Endodermal cell (in vitro differentiated cells): ENCODE data around the gene NEURL2. TPM values are rescaled to one million over a fixed set of nuclear protein-coding genes. Genes with fewer than 3 reads are reported as not detected.

ENCODE experiments used
- DNase-seq: peaks from one replicate; pipeline ENCODE4 v3.0.0-alpha.2; 2017
- H3K27ac ChIP-seq: 2 replicates; pipeline ENCODE4 v1.5.1; 2013; ENCODE audit warnings: mild to moderate bottlenecking, low read depth, low read length, moderate library complexity
- H3K27me3 ChIP-seq: 2 replicates; pipeline ENCODE4 v1.6.1; 2013; ENCODE audit warnings: mild to moderate bottlenecking, low read length, moderate library complexity; ENCODE audit not compliant: insufficient read depth, control insufficient read depth, poor library complexity, severe bottlenecking
- H3K36me3 ChIP-seq: 2 replicates; pipeline ENCODE4 v1.7.0; 2013; ENCODE audit warnings: mild to moderate bottlenecking, low read length, moderate library complexity; ENCODE audit not compliant: control insufficient read depth, insufficient read depth
- H3K4me1 ChIP-seq: one replicate; pipeline ENCODE4 v1.7.0; 2013; ENCODE audit warnings: low read length; ENCODE audit not compliant: control insufficient read depth, insufficient read depth
- H3K4me3 ChIP-seq: 2 replicates; pipeline ENCODE4 v1.5.1; 2013; ENCODE audit warnings: mild to moderate bottlenecking, low read length, moderate library complexity
- H3K9ac ChIP-seq: 2 replicates; pipeline ENCODE4 v1.6.1; 2013; ENCODE audit warnings: mild to moderate bottlenecking, low read length, moderate library complexity; ENCODE audit not compliant: poor library complexity, severe bottlenecking; ENCODE audit errors: extremely low read depth
- H3K9me3 ChIP-seq: 2 replicates; pipeline ENCODE4 v1.6.1; 2013; ENCODE audit warnings: mild to moderate bottlenecking, low read length, moderate library complexity; ENCODE audit not compliant: control insufficient read depth
- H3K27ac Mint-ChIP-seq: 2 replicates; pipeline ENCODE4 v1.8.0; 2020; ENCODE audit warnings: mixed read lengths
- H3K27me3 Mint-ChIP-seq: 2 replicates; pipeline ENCODE4 v1.8.0; 2021; ENCODE audit warnings: mild to moderate bottlenecking, mixed read lengths; ENCODE audit not compliant: insufficient read depth
- H3K36me3 Mint-ChIP-seq: 2 replicates; pipeline ENCODE4 v1.8.0; 2020; ENCODE audit warnings: low read depth, mixed read lengths
- H3K4me1 Mint-ChIP-seq: 2 replicates; pipeline ENCODE4 v1.8.0; 2020; ENCODE audit warnings: mixed read lengths
- H3K4me3 Mint-ChIP-seq: 2 replicates; pipeline ENCODE4 v1.8.0; 2020; ENCODE audit warnings: mild to moderate bottlenecking, moderate library complexity, mixed read lengths
- H3K9me3 Mint-ChIP-seq: 2 replicates; pipeline ENCODE4 v1.8.0; 2020; ENCODE audit warnings: mild to moderate bottlenecking, mixed read lengths
- WGBS, 2 experiments: methylation state at CpG; one replicate each; pipeline versions ENCODE4 v1.1.5 to v1.1.7; 2013; ENCODE audit warnings: missing lambda C conversion rate in 2 of 2, mixed read lengths in 1 of 2; ENCODE audit not compliant: insufficient coverage in 1 of 2, insufficient read length in 1 of 2; 5-methylcytosine and 5-hydroxymethylcytosine counted together
- total RNA-seq, 2 donors: library from RNA; stranded (reverse); fragmentation: NEBNext Ultra II Directional in 1 of 2; extraction: Animal tissue kit (Norgen Biotek cat#: 25700) in 1 of 2; gene quantifications; 2 replicates in 1 of 2; 3 replicates in 1 of 2; pipeline ENCODE4 v1.2.1, GENCODE V29; 2021
- TF ChIP-seq, protein P1 (sequence below): fragments of 200-600 bp; sonication (generic); conservative IDR thresholded peaks from 2 replicates; pipeline ENCODE4 v1.5.0; 2021; ENCODE audit warnings: antibody characterized with exemption, mild to moderate bottlenecking

The NEURL2 gene
- total RNA-seq, 2 donors from 2014 or later: 4.4 to 6.4 TPM

DNA sequence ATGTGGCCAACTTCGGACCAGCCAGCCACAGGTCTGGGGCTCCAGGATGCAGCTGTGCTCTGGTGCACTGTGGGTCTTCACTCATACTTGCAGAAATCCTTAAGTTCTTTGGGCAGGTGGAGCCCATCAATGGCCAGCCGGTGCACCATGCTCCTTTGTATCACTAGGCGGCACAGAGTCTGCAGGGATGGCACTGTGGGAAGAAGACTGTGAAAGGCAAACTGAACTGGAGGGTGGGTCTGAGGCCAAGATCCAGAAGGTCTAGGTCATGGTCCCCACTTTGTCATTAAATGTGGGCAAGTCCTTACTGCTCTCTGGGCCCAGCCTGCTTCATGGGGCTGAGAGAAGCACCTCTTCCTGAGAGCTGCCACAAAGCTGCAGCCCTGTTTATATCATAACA is 2.3 kb downstream of the NEURL2 start:
- H3K27ac Mint-ChIP-seq: no peak overlapping the region
- no peaks in the 10 kb centered on the region for H3K27me3 ChIP-seq
- H3K9ac ChIP-seq: no peak overlapping the region
- H3K27me3 Mint-ChIP-seq: no peaks in the 10 kb centered on the region
- H3K4me1 Mint-ChIP-seq: peaks cover 4% of the 10 kb centered on the region
- no peak for DNase-seq
- no peak overlapping the region for H3K4me3 ChIP-seq
- no peaks in the 10 kb centered on the region for H3K9me3 Mint-ChIP-seq
- peaks cover 22% of the 10 kb centered on the region for H3K36me3 ChIP-seq
- 92% methylated on average over 2 to 3 of the region's 3 CpGs for WGBS, 2 experiments
- no peaks in the 10 kb centered on the region for H3K4me1 ChIP-seq
- no peak overlapping the region for H3K4me3 Mint-ChIP-seq
- TF ChIP-seq, protein P1, sequence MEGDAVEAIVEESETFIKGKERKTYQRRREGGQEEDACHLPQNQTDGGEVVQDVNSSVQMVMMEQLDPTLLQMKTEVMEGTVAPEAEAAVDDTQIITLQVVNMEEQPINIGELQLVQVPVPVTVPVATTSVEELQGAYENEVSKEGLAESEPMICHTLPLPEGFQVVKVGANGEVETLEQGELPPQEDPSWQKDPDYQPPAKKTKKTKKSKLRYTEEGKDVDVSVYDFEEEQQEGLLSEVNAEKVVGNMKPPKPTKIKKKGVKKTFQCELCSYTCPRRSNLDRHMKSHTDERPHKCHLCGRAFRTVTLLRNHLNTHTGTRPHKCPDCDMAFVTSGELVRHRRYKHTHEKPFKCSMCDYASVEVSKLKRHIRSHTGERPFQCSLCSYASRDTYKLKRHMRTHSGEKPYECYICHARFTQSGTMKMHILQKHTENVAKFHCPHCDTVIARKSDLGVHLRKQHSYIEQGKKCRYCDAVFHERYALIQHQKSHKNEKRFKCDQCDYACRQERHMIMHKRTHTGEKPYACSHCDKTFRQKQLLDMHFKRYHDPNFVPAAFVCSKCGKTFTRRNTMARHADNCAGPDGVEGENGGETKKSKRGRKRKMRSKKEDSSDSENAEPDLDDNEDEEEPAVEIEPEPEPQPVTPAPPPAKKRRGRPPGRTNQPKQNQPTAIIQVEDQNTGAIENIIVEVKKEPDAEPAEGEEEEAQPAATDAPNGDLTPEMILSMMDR: no peak
- H3K36me3 Mint-ChIP-seq: peaks cover 17% of the 10 kb centered on the region
- no peak overlapping the region for H3K27ac ChIP-seq
- H3K9me3 ChIP-seq: no peaks in the 10 kb centered on the region

DNA sequence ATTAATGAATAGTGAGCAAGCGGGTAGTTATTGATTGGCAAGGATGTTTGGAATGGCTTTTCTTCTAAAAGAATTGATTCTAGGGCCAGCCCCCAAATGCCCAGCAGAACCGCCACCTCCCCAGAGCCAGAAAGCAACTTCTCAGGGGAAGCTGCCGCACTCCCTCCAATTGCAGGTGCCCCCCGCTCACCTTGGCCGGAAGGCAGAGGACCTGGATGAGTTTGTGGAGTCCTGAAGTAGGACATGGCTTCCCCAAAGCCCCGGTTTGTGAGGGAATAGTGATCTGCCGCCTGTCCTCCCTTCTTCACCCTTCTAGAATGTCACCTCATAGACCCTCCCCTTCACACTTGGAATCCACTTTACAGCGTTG is 3.7 kb downstream of the NEURL2 start, which contains the start of gene SPATA25:
Gene SPATA25, minus strand, starts transcription at position 277 of the 370 bp plus-strand sequence. Its CDS starts 32 bp downstream, at position 245.
- TF ChIP-seq, protein P1: no peak
- Histone ChIP-seq H3K4me3 (no peak within 1 kb of the TSS), H3K36me3 (peaks cover 24% of the 10 kb centered on the region), H3K27me3 (no peaks in the 10 kb centered on the region), H3K9ac (no peak within 1 kb of the TSS), H3K9me3 (no peaks in the 10 kb centered on the region), H3K4me1 (no peaks in the 10 kb centered on the region), H3K27ac (no peak within 1 kb of the TSS)
- Mint-ChIP-seq H3K27ac (peak within 1 kb of the TSS; percentile 6), H3K27me3 (no peaks in the 10 kb centered on the region), H3K36me3 (peaks cover 27% of the 10 kb centered on the region), H3K4me3 (no peak within 1 kb of the TSS), H3K4me1 (peaks cover 4% of the 10 kb centered on the region), H3K9me3 (no peaks in the 10 kb centered on the region)
- DNase-seq: no peak
- WGBS, 2 experiments: 88 to 93% methylated on average over 2 to 8 of the region's 8 CpGs

DNA sequence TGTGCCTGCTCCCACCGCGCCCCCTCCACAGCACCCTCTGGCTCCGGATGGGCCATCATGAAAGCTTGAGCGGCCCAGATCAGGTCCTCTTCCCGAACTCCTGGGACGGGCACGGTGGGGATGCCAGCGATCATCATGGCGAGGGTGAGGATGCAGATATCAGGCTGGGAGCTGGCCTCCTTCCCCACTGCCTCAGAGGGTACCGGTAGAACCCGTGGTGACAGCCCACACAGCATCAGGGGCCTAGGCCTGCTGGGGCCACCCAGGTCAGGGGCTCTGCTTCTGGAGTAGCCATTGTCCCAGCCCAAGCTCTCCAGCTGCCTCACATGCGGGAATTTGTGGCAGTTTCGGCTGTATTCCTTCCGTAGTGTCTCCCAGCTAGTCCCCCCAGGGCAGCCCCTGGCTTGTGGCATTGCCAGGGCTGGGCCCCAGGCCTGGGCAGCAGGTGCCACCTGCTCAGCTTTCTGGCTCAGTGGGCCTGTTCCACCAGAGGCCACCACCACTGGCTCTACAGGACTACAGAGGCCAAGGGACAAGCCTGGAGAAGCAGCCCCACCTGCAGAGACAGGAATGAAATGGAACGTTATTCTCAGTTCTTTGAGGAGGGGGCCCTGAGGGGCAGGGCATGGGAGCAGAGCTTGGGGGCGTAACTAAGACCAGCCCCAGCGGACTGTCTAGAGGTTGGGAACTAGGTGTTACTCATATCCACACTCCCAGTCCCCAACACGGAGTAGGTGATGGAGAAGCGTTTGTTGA is 4.2 kb downstream of the NEURL2 start:
- no peak for DNase-seq
- Mint-ChIP-seq H3K36me3 (peaks cover 29% of the 10 kb centered on the region), H3K27me3 (no peaks in the 10 kb centered on the region), H3K4me3 (no peak overlapping the region), H3K27ac (no peak overlapping the region), H3K4me1 (peaks cover 3% of the 10 kb centered on the region), H3K9me3 (no peaks in the 10 kb centered on the region)
- WGBS, 2 experiments: 93 to 94% methylated on average over 14 to 19 of the region's 19 CpGs
- H3K36me3 ChIP-seq: peaks cover 23% of the 10 kb centered on the region
- H3K9me3 ChIP-seq: no peaks in the 10 kb centered on the region
- TF ChIP-seq, protein P1: no peak
- no peaks in the 10 kb centered on the region for H3K4me1 ChIP-seq
- H3K27ac ChIP-seq: no peak overlapping the region
- H3K9ac ChIP-seq: no peak overlapping the region
- H3K27me3 ChIP-seq: no peaks in the 10 kb centered on the region
- H3K4me3 ChIP-seq: no peak overlapping the region
